SK-N-MC (cell line): ENCODE data around the gene DLG2.
A peak's percentile ranks its signal among the peaks of the same experiment; 100 is the strongest.

ENCODE experiments used
- EZH2 ChIP-seq: fragments of 200-600 bp; sonication (generic); IDR thresholded peaks from one replicate; pipeline ENCODE4 v1.6.1; 2017; ENCODE audit warnings: antibody characterized with exemption
- POLR2AphosphoS5 ChIP-seq: IDR thresholded peaks from 2 replicates; pipeline ENCODE4 v1.6.1; 2012; ENCODE audit warnings: mild to moderate bottlenecking, low read depth, low read length, borderline replicate concordance

GRCh38 chr11:84905411-84905810 is 721.7 kb downstream of the DLG2 start:
- TF ChIP-seq EZH2 (no peak), POLR2AphosphoS5 (peak; percentile 51; the same call in 1 of the 2 replicates)
